ENCODE data around the gene ME1. TPM values are rescaled to one million over a fixed set of nuclear protein-coding genes. Genes with fewer than 3 reads are reported as not detected.
"Not testable (repeated sequence)": the region's sequence is repeated elsewhere in the genome, so short reads cannot be mapped to it uniquely, and the experiment has no call there.

ME1 gene
- total RNA-seq, 1 experiment from 2014 or later: 17.8 TPM

DNA sequence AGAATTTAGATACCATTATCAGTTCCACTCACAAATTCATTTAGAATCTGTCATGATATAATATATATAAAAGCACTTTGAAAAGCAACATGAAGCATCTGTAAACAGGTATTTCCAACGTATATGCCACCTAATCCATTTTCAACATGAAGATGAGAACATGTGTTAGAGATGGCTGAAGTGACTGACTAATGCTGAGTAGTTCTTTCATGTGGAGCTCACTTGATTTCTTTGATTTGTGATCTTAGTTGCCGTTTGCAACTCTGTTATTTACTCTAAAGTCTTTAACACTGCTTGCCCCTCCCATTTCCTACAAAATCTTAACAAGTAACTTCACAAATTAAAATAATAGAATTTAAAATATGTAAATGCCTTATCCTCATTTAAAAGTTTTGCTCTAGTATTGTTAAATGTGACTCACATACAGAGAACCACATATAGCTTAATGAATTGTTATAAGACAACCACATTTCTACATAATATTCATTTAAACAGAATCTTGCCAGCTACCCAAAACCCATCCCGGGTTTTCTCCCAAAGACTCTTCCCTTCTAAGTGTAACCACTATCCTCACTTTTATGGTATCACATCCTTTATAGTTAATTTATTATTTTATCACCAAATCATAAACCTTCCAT is 78.3 kb downstream of the ME1 start:
- POLR2A ChIA-PET: no interaction called here
- CTCF ChIA-PET: interaction anchor here (0.7 kb wide), 1 partner anchor 137 kb away, joined by 3 read pairs; no protein-coding TSS in a partner anchor
- no peak for TF ChIP-seq CTCF (IDR thresholded peaks at IDR 0.05; ENCODE audit: unreplicated experiment)
- Mint-ChIP-seq H3K27ac (ENCODE audit: low read depth, unreplicated experiment) (no peak overlapping the region), H3K4me3 (ENCODE audit: unreplicated experiment) (no peak overlapping the region), H3K4me1 (ENCODE audit: insufficient read depth, unreplicated experiment) (peaks cover 5% of the 10 kb centered on the region), H3K27me3 (ENCODE audit: insufficient read depth, unreplicated experiment) (no peaks in the 10 kb centered on the region), H3K9me3 (ENCODE audit: unreplicated experiment) (no peaks in the 10 kb centered on the region), H3K36me3 (ENCODE audit: insufficient read depth, unreplicated experiment) (no peaks in the 10 kb centered on the region)
- BruUV-seq (replicated peaks): no TSS peak
- intact Hi-C loops (cut with micrococcal nuclease): no loop called here
- DNase-seq (ENCODE audit: unreplicated experiment): no peak

- no peak for DNase-seq (ENCODE audit: unreplicated experiment)
- H3K27me3 Mint-ChIP-seq (ENCODE audit: insufficient read depth, unreplicated experiment): no peaks in the 10 kb centered on the region
- H3K4me3 Mint-ChIP-seq (ENCODE audit: unreplicated experiment): no peak overlapping the region
- no peak overlapping the region for H3K27ac Mint-ChIP-seq (ENCODE audit: low read depth, unreplicated experiment)
- TF ChIP-seq CTCF (IDR thresholded peaks at IDR 0.05; ENCODE audit: unreplicated experiment): no peak
- H3K36me3 Mint-ChIP-seq (ENCODE audit: insufficient read depth, unreplicated experiment): no peaks in the 10 kb centered on the region
- CTCF ChIA-PET: no interaction called here
- BruUV-seq (replicated peaks): no TSS peak
- H3K4me1 Mint-ChIP-seq (ENCODE audit: insufficient read depth, unreplicated experiment): no peaks in the 10 kb centered on the region
- intact Hi-C loops (cut with micrococcal nuclease): no loop called here
- POLR2A ChIA-PET: no interaction called here
- H3K9me3 Mint-ChIP-seq (ENCODE audit: unreplicated experiment): no peaks in the 10 kb centered on the region
Measured at GRCh38 chr6:83343121-83343520, 87.7 kb downstream of the ME1 start.

- ChIA-PET CTCF (no interaction called here), POLR2A (no interaction called here)
- intact Hi-C loops (cut with micrococcal nuclease): no loop called here
- Mint-ChIP-seq H3K9me3 (ENCODE audit: unreplicated experiment) (no peaks in the 10 kb centered on the region), H3K27ac (ENCODE audit: low read depth, unreplicated experiment) (no peak overlapping the region), H3K4me3 (ENCODE audit: unreplicated experiment) (no peak overlapping the region), H3K4me1 (ENCODE audit: insufficient read depth, unreplicated experiment) (no peaks in the 10 kb centered on the region), H3K36me3 (ENCODE audit: insufficient read depth, unreplicated experiment) (no peaks in the 10 kb centered on the region), H3K27me3 (ENCODE audit: insufficient read depth, unreplicated experiment) (no peaks in the 10 kb centered on the region)
- BruUV-seq (replicated peaks): no TSS peak
- no peak for TF ChIP-seq CTCF (IDR thresholded peaks at IDR 0.05; ENCODE audit: unreplicated experiment)
- DNase-seq (ENCODE audit: unreplicated experiment): no peak
Measured at GRCh38 chr6:83341765-83342164, 89.1 kb downstream of the ME1 start.

DNA sequence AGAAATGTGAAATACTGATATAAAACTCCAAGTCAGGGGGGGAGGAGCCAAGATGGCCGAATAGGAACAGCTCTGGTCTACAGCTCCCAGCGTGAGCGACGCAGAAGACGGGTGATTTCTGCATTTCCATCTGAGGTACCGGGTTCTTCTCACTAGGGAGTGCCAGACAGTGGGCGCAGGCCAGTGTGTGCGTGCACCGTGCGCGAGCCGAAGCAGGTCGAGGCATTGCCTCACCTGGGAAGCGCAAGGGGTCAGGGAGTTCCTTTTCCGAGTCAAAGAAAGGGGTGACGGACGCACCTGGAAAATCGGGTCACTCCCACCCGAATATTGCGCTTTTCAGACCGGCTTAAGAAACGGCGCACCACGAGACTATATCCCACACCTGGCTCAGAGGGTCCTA is 96.9 kb downstream of the ME1 start:
- DNase-seq (ENCODE audit: unreplicated experiment); BruUV-seq (replicated peaks); POLR2A ChIA-PET: not testable (repeated sequence)

DNA sequence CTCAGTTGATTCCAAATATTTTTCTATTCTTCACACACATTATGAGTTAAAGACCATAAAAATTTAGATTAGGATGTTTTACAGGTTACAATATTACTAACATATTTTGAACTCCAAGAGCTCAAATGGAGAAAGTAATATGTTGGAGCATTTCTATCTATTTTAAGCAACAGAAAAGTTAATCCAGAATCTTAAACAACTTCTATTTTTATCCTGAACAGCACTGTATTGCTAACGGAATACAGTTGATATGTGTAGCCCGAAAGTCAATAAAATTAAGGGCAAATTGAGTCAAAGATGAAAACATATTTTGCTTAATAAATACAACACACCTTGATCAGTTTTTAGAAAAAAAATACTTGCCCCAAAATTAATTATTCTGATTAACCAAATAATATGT is 97.4 kb downstream of the ME1 start:
- Mint-ChIP-seq H3K27ac (ENCODE audit: low read depth, unreplicated experiment) (no peak overlapping the region), H3K4me3 (ENCODE audit: unreplicated experiment) (no peak overlapping the region), H3K9me3 (ENCODE audit: unreplicated experiment) (no peaks in the 10 kb centered on the region), H3K36me3 (ENCODE audit: insufficient read depth, unreplicated experiment) (no peaks in the 10 kb centered on the region), H3K27me3 (ENCODE audit: insufficient read depth, unreplicated experiment) (no peaks in the 10 kb centered on the region), H3K4me1 (ENCODE audit: insufficient read depth, unreplicated experiment) (no peaks in the 10 kb centered on the region)
- DNase-seq (ENCODE audit: unreplicated experiment): no peak
- TF ChIP-seq CTCF (IDR thresholded peaks at IDR 0.05; ENCODE audit: unreplicated experiment): no peak
- intact Hi-C loops (cut with micrococcal nuclease): no loop called here
- ChIA-PET POLR2A (no interaction called here), CTCF (no interaction called here)
- no TSS peak for BruUV-seq (replicated peaks)

More for the DNA sequence above, 96.9 kb downstream of the ME1 start:
- H3K9me3 Mint-ChIP-seq (ENCODE audit: unreplicated experiment); H3K4me1 Mint-ChIP-seq (ENCODE audit: insufficient read depth, unreplicated experiment); intact Hi-C loops (cut with micrococcal nuclease); CTCF ChIA-PET; H3K27me3 Mint-ChIP-seq (ENCODE audit: insufficient read depth, unreplicated experiment); H3K36me3 Mint-ChIP-seq (ENCODE audit: insufficient read depth, unreplicated experiment); H3K27ac Mint-ChIP-seq (ENCODE audit: low read depth, unreplicated experiment); H3K4me3 Mint-ChIP-seq (ENCODE audit: unreplicated experiment): not testable (repeated sequence)
